WI38 (cell line): ENCODE measurements around the gene SYNDIG1.

Experiments used
- H3K4me3 ChIP-seq: 2 replicates; pipeline ENCODE4 v1.5.1; 2011; ENCODE audit warnings: low read depth, mild to moderate bottlenecking, control low read depth, low read length
- CTCF ChIP-seq: IDR thresholded peaks from 2 replicates; pipeline ENCODE4 v1.5.1; 2012; ENCODE audit warnings: low read depth, mild to moderate bottlenecking, control low read depth, low read length

SYNDIG1 gene

DNA sequence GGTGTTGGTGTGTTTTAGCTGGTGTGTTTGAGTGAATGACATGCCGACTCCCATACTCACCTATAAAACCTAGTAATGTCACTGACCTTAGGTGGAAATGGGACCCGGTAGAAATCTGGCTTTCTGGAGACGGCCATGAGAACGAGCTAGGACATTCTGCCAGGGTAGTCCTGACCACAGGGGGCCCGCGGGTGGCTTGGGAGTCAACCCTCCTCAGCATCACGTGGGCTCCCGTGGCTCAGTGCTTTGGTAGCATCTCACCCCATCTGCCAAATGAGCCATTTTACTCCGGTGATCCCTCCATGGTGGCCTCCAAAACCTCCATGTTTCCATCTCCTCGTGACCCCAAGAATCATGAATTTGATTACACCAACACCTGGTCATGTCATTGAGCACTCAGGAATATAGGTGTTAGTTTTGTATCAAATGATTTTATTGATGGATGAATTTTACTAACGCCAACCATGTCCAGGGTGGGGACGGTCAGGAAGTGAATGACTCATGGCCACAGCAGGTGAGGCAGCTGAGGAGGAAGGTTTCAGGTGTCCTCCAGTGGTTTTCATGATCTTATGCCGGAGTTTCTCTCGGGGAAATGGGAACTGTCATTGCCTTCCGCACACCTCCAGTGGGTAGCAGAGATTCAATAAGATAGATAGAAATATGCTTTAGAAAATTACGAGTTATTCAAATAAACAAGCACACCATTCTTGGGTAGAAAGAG, 195.0 kb downstream of the SYNDIG1 start:
- no peak for TF ChIP-seq CTCF
- H3K4me3 ChIP-seq, result no peak overlapping the region

GRCh38 chr20:24665196-24665595, 195.8 kb downstream of the SYNDIG1 start:
- no peak overlapping the region for H3K4me3 ChIP-seq
- TF ChIP-seq CTCF, result no peak

GRCh38 chr20:24665741-24666191, 196.3 kb downstream of the SYNDIG1 start:
- TF ChIP-seq CTCF, result no peak
- no peak overlapping the region for H3K4me3 ChIP-seq

- no peak for TF ChIP-seq CTCF
Measured at GRCh38 chr20:24667689-24668383, 198.4 kb downstream of the SYNDIG1 start.

DNA sequence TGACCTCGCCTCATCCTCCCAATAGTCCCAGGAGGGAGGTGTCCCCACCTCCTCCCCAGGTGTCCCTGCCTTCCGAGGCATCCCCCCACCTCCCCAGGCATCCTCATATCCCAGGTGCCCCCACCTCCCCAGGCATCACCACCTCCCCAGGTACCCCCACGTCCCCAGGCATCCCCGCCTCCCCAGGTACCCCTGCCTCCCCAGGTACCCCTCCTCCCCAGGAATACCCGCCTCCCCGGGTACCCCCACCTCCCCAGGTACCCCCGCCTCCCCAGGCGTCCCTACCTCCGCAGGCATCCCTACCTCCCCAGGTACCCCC, 198.9 kb downstream of the SYNDIG1 start:
- no peak for TF ChIP-seq CTCF

More at GRCh38 chr20:24667689-24668383, 198.4 kb downstream of the SYNDIG1 start:
- no peak overlapping the region for H3K4me3 ChIP-seq

DNA sequence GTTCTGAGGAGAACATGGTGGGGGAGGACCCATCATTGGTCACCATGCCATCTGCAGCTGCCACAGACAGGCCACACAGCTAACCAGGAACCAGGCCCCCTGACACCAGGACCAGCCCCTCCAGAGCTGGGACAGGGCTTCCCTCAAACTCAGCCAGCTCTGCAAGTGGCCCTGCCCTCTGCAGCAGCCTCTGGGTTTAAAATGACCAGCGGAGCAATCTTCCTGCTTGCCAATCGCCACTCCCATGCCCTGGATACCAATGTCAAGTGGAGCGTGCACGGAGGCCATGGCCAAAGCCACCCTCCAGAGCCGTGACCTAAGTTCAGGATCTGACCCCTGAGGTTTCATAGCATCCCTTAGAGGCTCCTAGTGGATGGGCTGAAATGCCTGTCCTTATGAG, 199.4 kb downstream of the SYNDIG1 start:
- no peak overlapping the region for H3K4me3 ChIP-seq

More for the DNA sequence above, 198.9 kb downstream of the SYNDIG1 start:
- no peak overlapping the region for H3K4me3 ChIP-seq

More for the DNA sequence above, 199.4 kb downstream of the SYNDIG1 start:
- no peak for TF ChIP-seq CTCF
